ENCODE results near the gene AKR1C8. TPM values are rescaled to one million over a fixed set of nuclear protein-coding genes. Genes with fewer than 3 reads are reported as not detected.

AKR1C8 gene
- total RNA-seq, 1 experiment from 2014 or later = not detected

- no peak for ATAC-seq
- BruUV-seq (replicated peaks) = no TSS peak
- TF ChIP-seq, protein P1, sequence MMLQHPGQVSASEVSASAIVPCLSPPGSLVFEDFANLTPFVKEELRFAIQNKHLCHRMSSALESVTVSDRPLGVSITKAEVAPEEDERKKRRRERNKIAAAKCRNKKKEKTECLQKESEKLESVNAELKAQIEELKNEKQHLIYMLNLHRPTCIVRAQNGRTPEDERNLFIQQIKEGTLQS (IDR thresholded peaks at IDR 0.05) = no peak
- TF ChIP-seq REST (IDR thresholded peaks at IDR 0.05; ENCODE audit: low read depth) = no peak
- TF ChIP-seq SIN3A (IDR thresholded peaks at IDR 0.05; ENCODE audit: low read depth) = no peak
- no peak for TF ChIP-seq YY1 (IDR thresholded peaks at IDR 0.05; ENCODE audit: extremely low read depth, insufficient replicate concordance, low read depth, low read length)
- TF ChIP-seq ELF1 (IDR thresholded peaks at IDR 0.05; ENCODE audit: borderline replicate concordance, low read depth) = no peak
- TF ChIP-seq, protein P2, sequence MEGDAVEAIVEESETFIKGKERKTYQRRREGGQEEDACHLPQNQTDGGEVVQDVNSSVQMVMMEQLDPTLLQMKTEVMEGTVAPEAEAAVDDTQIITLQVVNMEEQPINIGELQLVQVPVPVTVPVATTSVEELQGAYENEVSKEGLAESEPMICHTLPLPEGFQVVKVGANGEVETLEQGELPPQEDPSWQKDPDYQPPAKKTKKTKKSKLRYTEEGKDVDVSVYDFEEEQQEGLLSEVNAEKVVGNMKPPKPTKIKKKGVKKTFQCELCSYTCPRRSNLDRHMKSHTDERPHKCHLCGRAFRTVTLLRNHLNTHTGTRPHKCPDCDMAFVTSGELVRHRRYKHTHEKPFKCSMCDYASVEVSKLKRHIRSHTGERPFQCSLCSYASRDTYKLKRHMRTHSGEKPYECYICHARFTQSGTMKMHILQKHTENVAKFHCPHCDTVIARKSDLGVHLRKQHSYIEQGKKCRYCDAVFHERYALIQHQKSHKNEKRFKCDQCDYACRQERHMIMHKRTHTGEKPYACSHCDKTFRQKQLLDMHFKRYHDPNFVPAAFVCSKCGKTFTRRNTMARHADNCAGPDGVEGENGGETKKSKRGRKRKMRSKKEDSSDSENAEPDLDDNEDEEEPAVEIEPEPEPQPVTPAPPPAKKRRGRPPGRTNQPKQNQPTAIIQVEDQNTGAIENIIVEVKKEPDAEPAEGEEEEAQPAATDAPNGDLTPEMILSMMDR (IDR thresholded peaks at IDR 0.05 in 2 of 3, conservative IDR thresholded peaks at IDR 0.05 in 1 of 3; ENCODE audit: borderline replicate concordance in 1 of 3, insufficient read depth in 1 of 3, low read depth in 2 of 3, low read length in 2 of 3) = no peak
- no peak for TF ChIP-seq POLR2A (IDR thresholded peaks at IDR 0.05; ENCODE audit: borderline replicate concordance, extremely low read depth, insufficient read depth, insufficient read length)
- TF ChIP-seq EGR1 (IDR thresholded peaks at IDR 0.05; ENCODE audit: low read depth) = no peak
- TF ChIP-seq RAD21 (IDR thresholded peaks at IDR 0.05; ENCODE audit: low read depth) = no peak
- no peak for TF ChIP-seq CEBPB (IDR thresholded peaks at IDR 0.05; ENCODE audit: low read depth)
- no peak for TF ChIP-seq SRF (IDR thresholded peaks at IDR 0.05; ENCODE audit: low read depth)
- no peak for TF ChIP-seq MAX (IDR thresholded peaks at IDR 0.05)
- TF ChIP-seq EZH2phosphoT487 (IDR thresholded peaks at IDR 0.05; ENCODE audit: borderline replicate concordance) = no peak
- no peak for TF ChIP-seq ZFX (IDR thresholded peaks at IDR 0.05)
- no peak for TF ChIP-seq ZBTB33 (IDR thresholded peaks at IDR 0.05; ENCODE audit: extremely low read depth, insufficient replicate concordance, low read length)
- no peak for TF ChIP-seq POLR2AphosphoS5 (IDR thresholded peaks at IDR 0.05; ENCODE audit: low read depth, low read length)
- TF ChIP-seq TCF7L2 (IDR thresholded peaks at IDR 0.05; ENCODE audit: borderline replicate concordance, extremely low read depth, insufficient read depth, insufficient read length) = no peak
- no peak for TF ChIP-seq FOSL1 (IDR thresholded peaks at IDR 0.05; ENCODE audit: low read depth)
- no peak overlapping the region for H3K27ac ChIP-seq (ENCODE audit: low read depth, low read length)
- H3K79me2 ChIP-seq (ENCODE audit: insufficient read depth, low read length) = no peaks in the 10 kb centered on the region
- peaks cover 3% of the 10 kb centered on the region; the same call in 1 of the 2 replicates for H3K9me2 ChIP-seq (ENCODE audit: insufficient read depth)
- CTCF ChIA-PET = no interaction called here
- no peak overlapping the region for H3K9ac ChIP-seq (ENCODE audit: low read length)
- H3K9me3 ChIP-seq (ENCODE audit: control insufficient read depth in 1 of 2, insufficient read depth in 1 of 2, low read depth in 1 of 2, low read length in 2 of 2) = no peaks in the 10 kb centered on the region
- H3K4me3 ChIP-seq (replicated peaks in 1 of 2; ENCODE audit: low read depth in 1 of 2, low read length in 2 of 2) = no peak overlapping the region
- no peaks in the 10 kb centered on the region for H3K4me1 ChIP-seq (ENCODE audit: control insufficient read depth in 1 of 2, insufficient read depth in 2 of 2, low read length in 2 of 2)
- intact Hi-C loops (cut with micrococcal nuclease) = no loop called here
- no peaks in the 10 kb centered on the region for H4K20me1 ChIP-seq (ENCODE audit: insufficient read depth)
- DNase-seq (ENCODE audit: low read depth, low spot score) = no peak
- no peak overlapping the region for H2AFZ ChIP-seq (ENCODE audit: low read depth, low read length, poor library complexity, severe bottlenecking)
- POLR2A ChIA-PET = no interaction called here
- no peaks in the 10 kb centered on the region for H3K36me3 ChIP-seq (ENCODE audit: control insufficient read depth in 1 of 2, insufficient read depth in 2 of 2, low read length in 2 of 2)
- no peaks in the 10 kb centered on the region for H3K27me3 ChIP-seq (ENCODE audit: insufficient read depth, low read length)
- H3K4me2 ChIP-seq (ENCODE audit: low read length) = no peak overlapping the region
- RAD21 ChIA-PET (ENCODE audit: low non-redundant PET in 1 of 2, low total read pairs in 2 of 2, uncharacterized antibody in 2 of 2, unreplicated experiment in 2 of 2) = no interaction called here
Measured at GRCh38 chr10:5198386-5198785, 13.4 kb upstream of the AKR1C8 start.

All from HCT116 (cell line).